B cell (primary cell): ENCODE results near the gene ZNF630. TPM values are rescaled to one million over a fixed set of nuclear protein-coding genes. Genes with fewer than 3 reads are reported as not detected.

Experiments
- ATAC-seq: fragments of 200-7000 bp; cut with Tn5 transposase; one replicate; pipeline ENCODE4 v1.10.0; 2021; ENCODE audit warnings: low read depth, mild to moderate bottlenecking, moderate number of reproducible peaks, moderate library complexity
- CTCF ChIA-PET: fragments of 350-600 bp; sonication (Branson Sonifier 250); formaldehyde crosslinking; loops from one replicate; lab custom pipeline; 2021; ENCODE audit warnings: antibody characterized with exemption, inconsistent platforms; lab: Charles Lee
- POLR2A ChIA-PET: fragments of 350-600 bp; sonication (Branson Sonifier 250); formaldehyde crosslinking; loops from one replicate; lab custom pipeline; 2021; ENCODE audit warnings: antibody characterized with exemption; lab: Charles Lee
- DNase-seq: peaks from one replicate; pipeline ENCODE4 v3.0.0; 2013
- H2AFZ ChIP-seq: 2 replicates; pipeline ENCODE4 v1.6.1; 2012; ENCODE audit warnings: mild to moderate bottlenecking, low read depth, low read length; ENCODE audit not compliant: insufficient read depth, poor library complexity, severe bottlenecking
- H3K27ac ChIP-seq, 2 donors: 1 replicate in 1 of 2; 2 replicates in 1 of 2; pipeline ENCODE4 v1.5.1; 2012 to 2013; ENCODE audit warnings: low read length in 2 of 2, mild to moderate bottlenecking in 2 of 2, moderate library complexity in 1 of 2
- H3K27me3 ChIP-seq, 4 experiments: fragments of 200-600 bp in 1 of 4; sonication (generic) in 1 of 4; replicated peaks in 1 of 4; 1 replicate in 2 of 4; 2 replicates in 2 of 4; pipeline versions ENCODE4 v1.6.1 to v1.7.0; 2013 to 2016; ENCODE audit warnings: low read length in 3 of 4, mild to moderate bottlenecking in 2 of 4, mixed read lengths in 1 of 4, moderate library complexity in 1 of 4; ENCODE audit not compliant: insufficient read depth in 4 of 4, control insufficient read depth in 3 of 4; ENCODE audit errors: control extremely low read depth in 1 of 4
- H3K36me3 ChIP-seq, 2 experiments: replicated peaks in 1 of 2; 1 replicate in 1 of 2; 2 replicates in 1 of 2; pipeline versions ENCODE4 v1.6.1 to v1.7.1; 2013; ENCODE audit warnings: low read length in 1 of 2; ENCODE audit not compliant: insufficient read depth in 2 of 2, control insufficient read depth in 1 of 2; ENCODE audit errors: control extremely low read depth in 1 of 2, extremely low read depth in 1 of 2
- H3K4me1 ChIP-seq, 2 donors: fragments of 200-600 bp in 1 of 2; sonication (generic) in 1 of 2; 1 replicate in 1 of 2; 2 replicates in 1 of 2; pipeline versions ENCODE4 v1.5.1 to v1.6.1; 2013 to 2017; ENCODE audit warnings: low read length in 2 of 2; ENCODE audit not compliant: control insufficient read depth in 2 of 2, insufficient read depth in 2 of 2
- H3K4me2 ChIP-seq: replicated peaks from 2 replicates; pipeline ENCODE3; 2012; ENCODE audit warnings: mild to moderate bottlenecking, low read depth, low read length; ENCODE audit not compliant: poor library complexity, severe bottlenecking
- H3K4me3 ChIP-seq, 5 experiments: fragments of 200-600 bp in 1 of 5; sonication (generic) in 1 of 5; 1 replicate in 3 of 5; 2 replicates in 2 of 5; pipeline versions ENCODE4 v1.5.1 to v1.7.0; 2011 to 2016; ENCODE audit warnings: low read length in 4 of 5, mild to moderate bottlenecking in 4 of 5, low read depth in 2 of 5, control low read depth in 1 of 5, moderate library complexity in 1 of 5; ENCODE audit not compliant: insufficient read depth in 1 of 5; ENCODE audit errors: control extremely low read depth in 1 of 5, extremely low read depth in 1 of 5
- H3K79me2 ChIP-seq: fragments of 200-600 bp; sonication (generic); one replicate; pipeline ENCODE4 v1.6.0; 2016; ENCODE audit warnings: low read length; ENCODE audit not compliant: control insufficient read depth, insufficient read depth
- H3K9ac ChIP-seq: fragments of 200-600 bp; sonication (generic); 2 replicates; pipeline ENCODE4 v1.6.1; 2017; ENCODE audit warnings: mild to moderate bottlenecking, low read length, moderate library complexity
- H3K9me3 ChIP-seq, 3 donors: one replicate each; pipeline versions ENCODE4 v1.6.1 to v1.7.1; 2013; ENCODE audit warnings: low read length in 2 of 3; ENCODE audit not compliant: control insufficient read depth in 2 of 3, insufficient read depth in 1 of 3; ENCODE audit errors: control extremely low read depth in 1 of 3
- H4K20me1 ChIP-seq: 2 replicates; pipeline ENCODE4 v1.6.0; 2012; ENCODE audit warnings: mild to moderate bottlenecking, low read length; ENCODE audit not compliant: insufficient read depth, control insufficient read depth, poor library complexity, severe bottlenecking
- H3K27ac Mint-ChIP-seq: one replicate; pipeline ENCODE4 v1.8.0; 2021; ENCODE audit warnings: mixed read lengths
- H3K27me3 Mint-ChIP-seq: one replicate; pipeline ENCODE4 v1.8.0; 2021; ENCODE audit warnings: mixed read lengths
- H3K4me1 Mint-ChIP-seq: one replicate; pipeline ENCODE4 v1.8.0; 2021; ENCODE audit warnings: mixed read lengths
- H3K4me3 Mint-ChIP-seq: one replicate; pipeline ENCODE4 v1.8.0; 2021; ENCODE audit warnings: mixed read lengths
- H3K9me3 Mint-ChIP-seq: one replicate; pipeline ENCODE4 v1.8.0; 2022; ENCODE audit warnings: mixed read lengths; ENCODE audit not compliant: insufficient read depth
- CTCF ChIP-seq: fragments of 200-600 bp; IDR thresholded peaks from one replicate; pipeline ENCODE4 v1.8.0; 2022; ENCODE audit warnings: antibody characterized with exemption, mild to moderate bottlenecking
- EZH2 ChIP-seq: IDR thresholded peaks from 2 replicates; pipeline ENCODE4 v1.6.1; 2012; ENCODE audit warnings: borderline replicate concordance, low read depth, mild to moderate bottlenecking, moderate library complexity, low read length; ENCODE audit not compliant: insufficient read depth, poor library complexity, severe bottlenecking
- WGBS: methylation state at CpG from one replicate; pipeline ENCODE4 v1.1.5; 2013; ENCODE audit warnings: missing lambda C conversion rate; ENCODE audit not compliant: insufficient coverage; 5-methylcytosine and 5-hydroxymethylcytosine counted together
- intact Hi-C: fragments of 100-400 bp; cut with micrococcal nuclease; formaldehyde crosslinking; loops from one replicate; pipeline ENCODE4 v1.10.0; 2022
- polyA plus RNA-seq: library from polyadenylated mRNA; depleted of rRNA; stranded (reverse); fragments of >200 nt; gene quantifications from 2 replicates; pipeline ENCODE4 v1.2.3, GENCODE V29; 2012
- total RNA-seq, 2 donors: library from RNA; stranded (reverse); fragments of 120-200 nt in 1 of 2; gene quantifications; 1 replicate in 1 of 2; 2 replicates in 1 of 2; pipeline versions ENCODE4 v1.2.3 to v1.2.4, GENCODE V29; 2013 to 2022

ZNF630 gene
- total and polyA plus RNA-seq, 2 donors (not counting 1 experiment from before 2014, with no cell fraction given), result 2.8 TPM; not detected in 1

- H3K36me3 ChIP-seq, result no peaks in the 10 kb centered on the region
- no peaks in the 10 kb centered on the region for H3K79me2 ChIP-seq
- Mint-ChIP-seq H3K4me3 (no peak overlapping the region), H3K4me1 (no peaks in the 10 kb centered on the region), H3K27ac (no peak overlapping the region), H3K9me3 (no peaks in the 10 kb centered on the region), H3K27me3 (no peaks in the 10 kb centered on the region)
- POLR2A ChIA-PET, result no interaction called here
- no peak overlapping the region for H3K27ac ChIP-seq
- no peak overlapping the region for H3K9ac ChIP-seq
- no peak overlapping the region for H3K4me3 ChIP-seq
- CTCF ChIA-PET, result no interaction called here
- H3K4me2 ChIP-seq, result no peak overlapping the region
- intact Hi-C loops, result no loop called here
- H3K27me3 ChIP-seq, result no peaks in the 10 kb centered on the region
- ATAC-seq (no peak), DNase-seq (no peak)
- H3K4me1 ChIP-seq, result peaks cover 3 to 7% of the 10 kb centered on the region in 2 donors
- H3K9me3 ChIP-seq, result no peaks in the 10 kb centered on the region
- TF ChIP-seq EZH2, result no peak
- TF ChIP-seq CTCF, result no peak
- 100% methylated on average over 2 of the region's 3 CpGs for WGBS
- H2AFZ ChIP-seq, result no peak overlapping the region
- no peaks in the 10 kb centered on the region for H4K20me1 ChIP-seq
Observed at GRCh38 chrX:48022738-48023137, 48.7 kb downstream of the ZNF630 start.

GRCh38 chrX:48022100-48022499 lies 49.3 kb downstream of the ZNF630 start:
- no peak for DNase-seq
- ChIA-PET POLR2A (no interaction called here), CTCF (no interaction called here)
- no peak overlapping the region for H3K27ac ChIP-seq
- Mint-ChIP-seq H3K4me3 (no peak overlapping the region), H3K27ac (no peak overlapping the region), H3K9me3 (no peaks in the 10 kb centered on the region), H3K27me3 (no peaks in the 10 kb centered on the region), H3K4me1 (no peaks in the 10 kb centered on the region)
- ATAC-seq, result no peak
- H3K4me3 ChIP-seq, result no peak overlapping the region
- H4K20me1 ChIP-seq, result no peaks in the 10 kb centered on the region
- WGBS, result no CpG with 5 or more reads among the region's 3 CpGs
- H3K36me3 ChIP-seq, result no peaks in the 10 kb centered on the region
- no peaks in the 10 kb centered on the region for H3K27me3 ChIP-seq
- peak overlapping the region; percentile 66 for H3K4me2 ChIP-seq
- no peaks in the 10 kb centered on the region for H3K9me3 ChIP-seq
- peak overlapping the region; percentile 77 for H2AFZ ChIP-seq
- no peak for TF ChIP-seq CTCF
- no peak for TF ChIP-seq EZH2
- H3K79me2 ChIP-seq, result no peaks in the 10 kb centered on the region
- H3K9ac ChIP-seq, result no peak overlapping the region
- peaks cover 3 to 7% of the 10 kb centered on the region in 2 donors for H3K4me1 ChIP-seq
- intact Hi-C loops, result no loop called here
